Stimulated activated CD8-positive, alpha-beta memory T cell treated with anti-CD3 and anti-CD28 coated beads, Interleukin-7, amount 100 ng/mL, for 4 hours (primary cell): ENCODE data around the gene SHF.

Experiments
- DNase-seq, 2 donors: peaks; one replicate each; pipeline ENCODE4 v3.0.0-alpha.2; 2020; ENCODE audit warnings: low read depth in 2 of 2

SHF gene

GRCh38 chr15:45169608-45170480 lies 17.9 kb downstream of the SHF start:
- DNase-seq = no peak

DNA sequence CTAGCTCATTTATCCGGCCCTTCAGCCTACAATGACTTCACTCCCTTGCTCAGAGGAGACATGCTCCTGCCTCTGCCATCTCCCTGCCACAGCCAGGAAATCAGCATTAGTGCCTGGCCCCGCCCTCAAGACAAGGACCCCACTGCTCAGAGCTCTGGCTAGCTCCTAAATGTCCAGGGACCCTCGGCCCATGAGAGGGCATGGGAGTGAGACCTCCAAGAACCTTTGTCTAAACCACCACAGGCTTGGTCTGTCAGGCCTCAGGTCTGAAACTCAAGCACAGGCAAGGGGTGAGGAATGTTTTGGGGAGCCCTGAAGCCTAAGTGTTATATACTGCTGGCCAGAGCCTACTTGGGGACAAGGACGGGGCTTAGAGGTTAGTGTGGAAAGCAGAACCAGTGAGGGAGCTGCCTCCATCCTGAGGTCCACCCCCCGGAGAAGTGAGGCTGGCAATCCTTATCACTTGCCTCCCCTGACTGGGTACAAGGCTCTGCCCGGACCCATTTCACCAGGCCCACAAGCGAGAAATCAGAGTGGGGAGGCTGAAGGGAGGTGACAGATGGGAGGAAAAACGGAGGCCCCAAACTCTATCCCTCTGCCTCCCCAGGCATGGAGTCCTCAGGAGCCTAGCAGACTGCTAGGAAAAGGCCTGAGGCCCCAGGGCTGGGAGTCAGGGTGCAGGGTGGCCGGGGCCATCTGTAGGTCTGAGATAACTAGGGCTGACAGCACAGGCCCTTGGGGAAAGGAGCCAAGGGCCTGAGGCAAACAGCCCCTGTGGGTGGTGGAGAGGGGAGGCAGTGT lies 18.8 kb downstream of the SHF start:
- DNase-seq = no peak

GRCh38 chr15:45168286-45168685 lies 19.5 kb downstream of the SHF start:
- no peak for DNase-seq

- no peak for DNase-seq
These were observed 20.0 kb downstream of the SHF start for GRCh38 chr15:45167631-45168205.

DNA sequence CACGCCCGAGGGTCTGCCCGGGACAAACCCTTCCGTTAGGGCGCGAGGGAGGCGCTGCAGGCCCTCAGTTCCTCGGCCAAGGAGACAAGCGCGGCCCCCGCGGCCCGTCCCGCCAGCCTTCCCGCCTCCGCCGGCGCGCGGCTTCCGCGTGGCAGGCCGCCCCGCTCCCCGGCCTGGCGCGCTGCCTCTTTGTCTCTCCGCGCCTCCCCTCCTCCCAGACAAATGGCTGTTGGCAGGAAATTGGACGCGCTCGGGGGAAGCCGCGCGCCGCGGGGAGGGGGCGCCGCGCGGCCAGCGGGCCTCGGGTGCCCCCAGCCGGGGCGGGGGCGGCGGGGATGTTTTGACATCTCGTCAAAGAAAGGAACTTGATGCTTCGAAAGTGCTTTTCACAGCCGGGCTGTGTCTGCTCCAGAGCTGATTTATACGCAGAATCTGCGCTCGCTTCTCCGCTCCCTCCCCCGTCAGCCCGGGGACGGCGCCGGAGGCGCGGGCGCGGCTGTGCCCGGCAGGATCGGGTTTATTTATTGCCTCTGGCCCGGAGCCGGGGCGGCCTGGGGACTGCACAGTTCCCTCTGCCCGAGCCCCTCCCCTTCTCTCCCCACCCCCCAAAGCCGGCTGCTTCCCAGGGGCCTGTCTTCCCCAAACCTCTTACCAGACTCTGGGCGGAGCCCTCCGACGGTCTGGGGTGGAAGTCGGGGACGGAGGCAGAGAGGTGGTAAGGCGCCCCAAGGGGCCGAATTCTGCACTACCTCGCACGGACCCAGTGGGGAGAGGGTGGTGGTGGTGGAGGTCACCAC lies 20.7 kb downstream of the SHF start:
- peak; percentile 62 to 71 for DNase-seq

DNA sequence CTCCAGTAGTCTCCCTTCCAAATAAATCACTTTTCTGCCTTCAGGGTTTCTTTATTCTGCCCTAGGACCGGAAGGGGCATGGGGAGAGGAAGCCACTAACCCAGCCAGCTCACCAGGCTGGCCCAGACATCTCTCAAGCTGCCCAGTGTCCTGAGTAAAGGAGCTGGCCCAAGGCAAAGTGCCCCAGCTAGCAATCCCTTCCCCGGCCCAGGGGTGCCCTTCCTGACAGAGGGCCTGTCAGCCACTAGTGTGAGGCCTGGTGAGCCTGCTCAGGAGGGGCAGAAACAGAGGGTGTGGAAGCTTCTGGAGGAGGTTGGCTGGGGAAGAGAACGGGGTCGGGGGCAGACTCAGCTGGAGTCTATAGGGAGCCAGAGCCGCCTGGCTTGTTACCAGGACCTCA lies 22.2 kb downstream of the SHF start:
- no peak for DNase-seq

DNA sequence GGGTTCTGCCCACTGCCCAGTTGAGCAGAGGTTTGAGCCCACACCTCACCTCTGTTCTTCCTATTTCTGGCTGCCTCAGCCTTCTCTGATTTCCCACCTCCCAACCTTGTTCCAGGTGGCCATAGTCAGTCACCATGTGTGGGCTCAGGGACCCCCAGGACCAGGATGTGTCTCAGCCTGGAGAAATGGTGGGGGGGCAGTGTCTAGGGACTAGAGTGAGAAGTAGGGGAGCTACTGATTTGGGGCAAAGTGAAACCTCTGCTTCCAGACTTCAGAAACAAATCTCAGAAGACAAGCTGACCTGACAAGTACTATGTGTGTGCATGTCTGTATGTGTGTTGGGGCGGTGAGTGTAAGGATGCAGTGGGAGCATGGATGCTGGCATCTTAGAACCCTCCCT lies 22.9 kb downstream of the SHF start:
- no peak for DNase-seq

GRCh38 chr15:45163508-45163856 lies 24.3 kb downstream of the SHF start:
- DNase-seq = no peak

DNA sequence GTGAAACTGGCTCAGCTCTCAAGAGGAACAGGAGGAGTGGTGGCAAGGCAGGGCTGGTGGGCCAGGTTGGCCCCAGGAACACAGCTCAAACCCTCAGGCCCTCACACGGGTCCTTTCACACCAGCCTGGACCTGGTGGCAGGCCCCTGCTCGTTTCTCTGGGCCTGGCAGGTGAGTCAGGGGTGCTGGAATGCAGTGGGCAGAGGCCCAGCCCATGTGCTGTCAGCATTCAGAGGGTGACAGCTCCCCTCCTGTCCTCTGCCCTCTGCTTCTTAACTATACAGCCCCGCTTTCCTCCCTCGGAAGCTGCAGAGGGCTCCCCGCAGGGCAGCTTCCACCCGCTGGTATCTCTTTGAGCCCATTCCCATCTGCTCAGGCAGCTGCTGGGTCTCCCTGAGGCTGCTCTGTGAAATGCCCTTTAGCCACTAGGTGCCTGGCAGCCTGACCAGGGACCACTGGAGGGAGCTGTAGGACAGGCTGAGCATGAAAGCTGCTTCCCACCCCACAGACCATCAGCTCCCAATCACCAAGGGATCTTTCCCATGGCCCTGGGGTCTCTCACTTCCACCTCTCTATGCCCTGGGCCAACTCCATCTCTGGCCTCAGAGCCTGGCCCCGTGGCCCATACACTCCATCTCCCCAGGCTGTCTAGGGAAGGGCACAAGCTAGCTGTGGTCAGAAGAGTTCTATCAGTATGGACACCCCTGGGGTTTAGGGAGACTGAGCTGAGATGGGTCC lies 24.8 kb downstream of the SHF start:
- DNase-seq = peak; percentile 38 to 42

GRCh38 chr15:45161666-45162065 lies 26.1 kb downstream of the SHF start:
- DNase-seq = no peak

DNA sequence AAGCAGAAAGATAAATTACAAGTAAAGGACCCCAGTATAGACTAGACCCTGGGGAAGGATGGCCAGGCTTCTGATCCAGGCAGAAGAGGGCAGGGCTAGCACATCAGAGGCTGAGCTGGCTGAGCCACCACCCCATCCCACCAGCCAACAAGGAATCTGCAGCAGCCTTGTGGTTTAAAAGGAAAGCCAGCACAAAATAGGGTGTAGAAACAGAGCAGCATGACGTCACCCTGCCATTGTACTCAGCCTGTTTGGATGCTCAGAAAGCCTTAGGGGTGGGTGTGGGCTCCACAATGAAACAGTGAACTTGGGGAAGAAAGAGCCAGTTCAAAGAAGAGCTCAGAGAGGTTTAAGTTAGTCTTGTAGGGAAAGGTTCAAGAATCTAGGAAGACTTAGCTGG lies 29.8 kb downstream of the SHF start:
- no peak for DNase-seq

DNA sequence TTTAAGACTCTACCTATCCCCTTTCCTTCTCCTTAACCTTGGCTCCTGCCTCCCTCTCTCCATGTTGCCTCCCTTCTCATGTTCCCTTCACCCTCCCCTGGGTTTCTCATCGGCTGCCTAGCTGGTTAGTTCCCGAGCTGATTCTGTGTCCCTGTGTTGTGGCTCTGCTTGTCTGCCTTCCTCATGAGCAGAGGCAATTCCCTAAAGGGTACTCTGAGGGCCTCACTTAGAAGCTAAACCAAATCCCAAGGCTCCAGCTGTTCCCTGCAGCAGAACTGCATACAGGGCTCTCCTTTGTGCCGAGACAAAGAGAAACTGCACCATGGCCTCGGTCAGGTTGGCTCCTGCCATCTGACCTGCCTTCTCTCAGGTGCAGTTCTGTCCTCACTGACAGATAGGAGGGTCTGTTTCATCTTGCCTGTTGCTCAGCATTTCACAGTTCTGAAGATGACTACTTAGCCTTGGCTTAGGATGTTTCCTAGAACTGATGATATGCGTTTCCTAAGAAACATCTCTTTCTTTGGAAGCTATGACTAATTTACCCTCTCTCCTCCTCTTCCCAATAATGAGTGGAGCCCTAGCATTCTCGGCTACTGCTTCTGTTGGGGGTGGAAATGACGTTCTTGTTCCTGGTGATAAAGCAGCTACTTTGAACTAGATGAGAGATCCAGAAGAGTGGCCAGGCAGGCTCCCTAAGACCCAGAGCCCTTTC lies 30.9 kb downstream of the SHF start:
- DNase-seq = no peak

DNA sequence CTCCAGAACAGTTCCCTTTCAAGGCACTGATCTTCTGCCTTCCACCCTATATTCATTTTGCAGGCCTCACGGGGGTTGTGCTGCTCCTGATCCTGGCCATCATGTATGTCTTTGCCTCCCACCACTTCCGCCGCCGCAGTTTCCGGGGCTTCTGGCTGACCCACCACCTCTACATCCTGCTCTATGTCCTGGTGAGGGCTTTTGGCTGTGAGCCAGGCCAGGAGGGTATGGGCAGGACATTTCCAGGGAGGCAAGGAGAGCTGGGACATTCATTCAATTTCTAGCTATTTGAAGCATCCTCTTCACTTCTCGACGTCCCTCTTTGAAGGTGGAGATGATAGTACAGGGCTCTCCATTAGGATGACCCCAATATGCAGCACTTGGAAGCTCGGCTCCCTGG lies 32.0 kb downstream of the SHF start:
- no peak for DNase-seq

GRCh38 chr15:45151998-45152828 lies 35.6 kb downstream of the SHF start:
- no peak for DNase-seq

DNA sequence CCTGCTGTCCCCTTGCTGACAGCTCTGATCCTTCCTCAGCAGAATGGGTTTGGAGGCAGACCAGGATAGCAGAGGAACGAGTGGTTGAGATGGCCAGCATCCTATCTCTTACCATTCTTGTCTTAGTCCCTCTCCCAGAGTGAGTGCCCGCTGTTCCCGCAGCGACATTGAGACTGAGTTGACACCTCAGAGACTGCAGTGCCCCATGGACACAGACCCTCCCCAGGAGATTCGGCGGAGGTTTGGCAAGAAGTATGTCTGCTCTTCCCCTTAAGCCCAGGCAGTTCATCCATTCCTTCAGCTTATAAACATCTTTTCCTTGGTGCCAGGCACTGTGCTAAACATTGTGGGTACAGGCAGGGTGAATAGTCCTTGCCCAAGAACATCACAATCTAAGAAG lies 36.8 kb downstream of the SHF start:
- DNase-seq = no peak

DNA sequence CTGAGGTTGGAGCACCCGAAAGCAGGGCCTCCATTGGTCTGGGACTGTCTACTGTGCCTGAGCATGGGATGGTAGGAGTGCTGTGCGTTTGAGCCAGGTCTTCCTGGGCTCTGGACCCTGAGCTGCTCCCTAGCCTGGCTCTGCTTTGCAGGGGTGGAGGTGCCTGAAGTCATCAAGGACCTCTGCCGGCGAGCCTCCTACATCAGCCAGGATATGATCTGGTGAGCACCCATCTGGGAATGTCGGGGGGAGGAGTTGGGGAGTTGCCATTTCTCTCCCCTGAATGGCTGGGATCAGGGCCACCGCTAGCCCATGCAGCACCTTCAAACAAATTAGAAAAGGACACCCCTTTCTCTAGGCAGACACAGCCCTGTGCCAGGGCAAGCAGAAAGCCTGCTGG lies 37.3 kb downstream of the SHF start:
- DNase-seq = no peak

DNA sequence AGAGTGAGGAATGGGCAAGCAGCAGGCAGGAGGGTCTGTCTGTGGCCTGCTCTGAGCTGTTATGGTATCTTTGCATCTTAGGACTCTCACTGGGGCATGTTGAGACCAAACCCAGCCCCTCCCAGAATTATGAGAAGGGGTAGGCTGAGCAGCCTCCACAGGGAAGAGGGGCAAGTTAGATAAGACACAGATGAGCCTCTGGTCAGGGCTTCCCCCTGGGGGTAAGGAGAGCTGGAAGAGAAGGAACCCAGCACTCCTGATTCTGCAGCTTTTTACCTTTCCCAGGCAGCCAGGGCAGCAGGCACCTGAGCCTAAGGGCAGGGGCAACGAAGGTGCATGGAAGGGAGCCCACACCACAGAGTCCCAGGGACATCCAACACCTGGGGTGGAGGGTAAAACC lies 38.7 kb downstream of the SHF start:
- DNase-seq = no peak

- no peak for DNase-seq
These were observed 39.4 kb downstream of the SHF start for GRCh38 chr15:45148076-45149059.

GRCh38 chr15:45147606-45148005 lies 40.2 kb downstream of the SHF start:
- DNase-seq = no peak
